HepG2 (cell line): ENCODE results near the gene MAPK10.

Source experiments
- CEBPB ChIP-seq: IDR thresholded peaks from 2 replicates; pipeline ENCODE4 v1.6.1; 2011; ENCODE audit warnings: low read depth, low read length, improper control_type of control experiment, borderline replicate concordance
- FOXP4 ChIP-seq: sonication (generic); formaldehyde crosslinking; IDR thresholded peaks from 2 replicates; pipeline ENCODE4 v1.4.0; 2020; ENCODE audit warnings: missing genetic modification reagents
- RNF2 ChIP-seq: fragments of 450-650 bp; conservative IDR thresholded peaks from 2 replicates; pipeline ENCODE4 v1.6.1; 2016; ENCODE audit warnings: low read depth
- SKIL ChIP-seq: sonication (generic); formaldehyde crosslinking; IDR thresholded peaks from 2 replicates; pipeline ENCODE4 v1.8.0; 2022; ENCODE audit warnings: missing genetic modification reagents, mild to moderate bottlenecking, moderate library complexity, borderline replicate concordance

GRCh38 chr4:86100539-86101215, 259.2 kb downstream of the MAPK10 start:
- TF ChIP-seq SKIL: no peak
- TF ChIP-seq CEBPB: no peak
- TF ChIP-seq FOXP4 (CRISPR knock-in tag): no peak
- TF ChIP-seq RNF2: no peak
